ENCODE measurements around the gene AMACR. TPM values are rescaled to one million over a fixed set of nuclear protein-coding genes. Genes with fewer than 3 reads are reported as not detected.

The AMACR gene
- polyA plus RNA-seq, 1 donor from 2014 or later = 28.5 TPM

DNA sequence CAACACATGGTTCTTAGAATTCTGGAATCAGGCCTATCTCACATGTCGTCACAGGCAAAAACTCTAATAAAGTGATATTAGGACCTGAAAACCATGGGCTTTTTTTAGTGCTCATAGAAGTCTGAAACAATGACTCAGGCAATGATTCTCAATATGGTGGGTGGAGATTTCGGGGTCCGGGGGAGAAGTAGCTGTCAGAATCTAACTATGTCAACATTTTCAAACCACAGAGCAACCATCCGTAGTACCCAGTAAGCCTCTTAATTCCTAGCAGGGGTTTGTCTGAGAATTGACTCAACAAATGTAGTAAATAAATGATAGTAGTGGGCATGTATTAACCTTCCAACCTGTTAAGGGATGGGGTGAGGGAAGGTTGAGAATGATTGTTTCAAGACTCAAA lies 2.6 kb downstream of the AMACR start:
- TF ChIP-seq, protein P1, sequence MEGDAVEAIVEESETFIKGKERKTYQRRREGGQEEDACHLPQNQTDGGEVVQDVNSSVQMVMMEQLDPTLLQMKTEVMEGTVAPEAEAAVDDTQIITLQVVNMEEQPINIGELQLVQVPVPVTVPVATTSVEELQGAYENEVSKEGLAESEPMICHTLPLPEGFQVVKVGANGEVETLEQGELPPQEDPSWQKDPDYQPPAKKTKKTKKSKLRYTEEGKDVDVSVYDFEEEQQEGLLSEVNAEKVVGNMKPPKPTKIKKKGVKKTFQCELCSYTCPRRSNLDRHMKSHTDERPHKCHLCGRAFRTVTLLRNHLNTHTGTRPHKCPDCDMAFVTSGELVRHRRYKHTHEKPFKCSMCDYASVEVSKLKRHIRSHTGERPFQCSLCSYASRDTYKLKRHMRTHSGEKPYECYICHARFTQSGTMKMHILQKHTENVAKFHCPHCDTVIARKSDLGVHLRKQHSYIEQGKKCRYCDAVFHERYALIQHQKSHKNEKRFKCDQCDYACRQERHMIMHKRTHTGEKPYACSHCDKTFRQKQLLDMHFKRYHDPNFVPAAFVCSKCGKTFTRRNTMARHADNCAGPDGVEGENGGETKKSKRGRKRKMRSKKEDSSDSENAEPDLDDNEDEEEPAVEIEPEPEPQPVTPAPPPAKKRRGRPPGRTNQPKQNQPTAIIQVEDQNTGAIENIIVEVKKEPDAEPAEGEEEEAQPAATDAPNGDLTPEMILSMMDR (IDR thresholded peaks at IDR 0.05; ENCODE audit: poor library complexity, severe bottlenecking) = no peak
- TF ChIP-seq RAD21 (conservative IDR thresholded peaks at IDR 0.05) (no peak), POLR2AphosphoS5 (IDR thresholded peaks at IDR 0.05) (no peak), TAF1 (IDR thresholded peaks at IDR 0.05; ENCODE audit: low read depth) (no peak), SMC3 (conservative IDR thresholded peaks at IDR 0.05; ENCODE audit: poor library complexity) (no peak), MXI1 (conservative IDR thresholded peaks at IDR 0.05; ENCODE audit: poor library complexity, severe bottlenecking) (no peak), EP300 (conservative IDR thresholded peaks at IDR 0.05; ENCODE audit: poor library complexity, severe bottlenecking) (no peak), EZH2 (IDR thresholded peaks at IDR 0.05; ENCODE audit: borderline replicate concordance, insufficient read depth, low read length, poor library complexity, severe bottlenecking) (no peak)
- TF ChIP-seq, protein P2, sequence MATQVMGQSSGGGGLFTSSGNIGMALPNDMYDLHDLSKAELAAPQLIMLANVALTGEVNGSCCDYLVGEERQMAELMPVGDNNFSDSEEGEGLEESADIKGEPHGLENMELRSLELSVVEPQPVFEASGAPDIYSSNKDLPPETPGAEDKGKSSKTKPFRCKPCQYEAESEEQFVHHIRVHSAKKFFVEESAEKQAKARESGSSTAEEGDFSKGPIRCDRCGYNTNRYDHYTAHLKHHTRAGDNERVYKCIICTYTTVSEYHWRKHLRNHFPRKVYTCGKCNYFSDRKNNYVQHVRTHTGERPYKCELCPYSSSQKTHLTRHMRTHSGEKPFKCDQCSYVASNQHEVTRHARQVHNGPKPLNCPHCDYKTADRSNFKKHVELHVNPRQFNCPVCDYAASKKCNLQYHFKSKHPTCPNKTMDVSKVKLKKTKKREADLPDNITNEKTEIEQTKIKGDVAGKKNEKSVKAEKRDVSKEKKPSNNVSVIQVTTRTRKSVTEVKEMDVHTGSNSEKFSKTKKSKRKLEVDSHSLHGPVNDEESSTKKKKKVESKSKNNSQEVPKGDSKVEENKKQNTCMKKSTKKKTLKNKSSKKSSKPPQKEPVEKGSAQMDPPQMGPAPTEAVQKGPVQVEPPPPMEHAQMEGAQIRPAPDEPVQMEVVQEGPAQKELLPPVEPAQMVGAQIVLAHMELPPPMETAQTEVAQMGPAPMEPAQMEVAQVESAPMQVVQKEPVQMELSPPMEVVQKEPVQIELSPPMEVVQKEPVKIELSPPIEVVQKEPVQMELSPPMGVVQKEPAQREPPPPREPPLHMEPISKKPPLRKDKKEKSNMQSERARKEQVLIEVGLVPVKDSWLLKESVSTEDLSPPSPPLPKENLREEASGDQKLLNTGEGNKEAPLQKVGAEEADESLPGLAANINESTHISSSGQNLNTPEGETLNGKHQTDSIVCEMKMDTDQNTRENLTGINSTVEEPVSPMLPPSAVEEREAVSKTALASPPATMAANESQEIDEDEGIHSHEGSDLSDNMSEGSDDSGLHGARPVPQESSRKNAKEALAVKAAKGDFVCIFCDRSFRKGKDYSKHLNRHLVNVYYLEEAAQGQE (IDR thresholded peaks at IDR 0.05; ENCODE audit: borderline replicate concordance) = no peak
- H3K9me2 ChIP-seq (ENCODE audit: insufficient read depth, low read length) = no peaks in the 10 kb centered on the region
- H4K20me1 ChIP-seq (ENCODE audit: insufficient read depth) = no peaks in the 10 kb centered on the region
- no peak overlapping the region for H2AFZ ChIP-seq (ENCODE audit: low read depth, low read length)
- H3K79me2 ChIP-seq (replicated peaks; ENCODE audit: insufficient read depth, low read length) = peaks cover 4% of the 10 kb centered on the region
- no peak overlapping the region for H3K27ac ChIP-seq (ENCODE audit: low read length)
- H3F3A ChIP-seq (ENCODE audit: insufficient read depth, low read length, poor library complexity, severe bottlenecking) = peaks cover 11% of the 10 kb centered on the region
- no peak overlapping the region for H3K4me3 ChIP-seq (ENCODE audit: low read length)
- H3K4me2 ChIP-seq (ENCODE audit: low read length) = no peak overlapping the region
- no peaks in the 10 kb centered on the region for H3K36me3 ChIP-seq (ENCODE audit: insufficient read depth, low read length)
- H3K9me3 ChIP-seq (ENCODE audit: low read length) = no peaks in the 10 kb centered on the region
- H3K27me3 ChIP-seq (ENCODE audit: insufficient read depth, low read depth, low read length) = no peaks in the 10 kb centered on the region
- no peak overlapping the region for H3K9ac ChIP-seq (ENCODE audit: low read length)

- no peaks in the 10 kb centered on the region for H3K9me3 ChIP-seq (ENCODE audit: low read length)
- H3K36me3 ChIP-seq (ENCODE audit: insufficient read depth, low read length) = no peaks in the 10 kb centered on the region
- H4K20me1 ChIP-seq (ENCODE audit: insufficient read depth) = no peaks in the 10 kb centered on the region
- H3K27ac ChIP-seq (ENCODE audit: low read length) = no peak overlapping the region
- H3K79me2 ChIP-seq (replicated peaks; ENCODE audit: insufficient read depth, low read length) = peaks cover 4% of the 10 kb centered on the region
- H3K4me2 ChIP-seq (ENCODE audit: low read length) = no peak overlapping the region
- peaks cover 8% of the 10 kb centered on the region for H3F3A ChIP-seq (ENCODE audit: insufficient read depth, low read length, poor library complexity, severe bottlenecking)
- H3K9me2 ChIP-seq (ENCODE audit: insufficient read depth, low read length) = no peaks in the 10 kb centered on the region
- TF ChIP-seq RAD21 (conservative IDR thresholded peaks at IDR 0.05) = no peak
- TF ChIP-seq SMC3 (conservative IDR thresholded peaks at IDR 0.05; ENCODE audit: poor library complexity) = no peak
- no peak for TF ChIP-seq MXI1 (conservative IDR thresholded peaks at IDR 0.05; ENCODE audit: poor library complexity, severe bottlenecking)
- TF ChIP-seq, protein P1 (IDR thresholded peaks at IDR 0.05; ENCODE audit: poor library complexity, severe bottlenecking) = no peak
- no peak for TF ChIP-seq EZH2 (IDR thresholded peaks at IDR 0.05; ENCODE audit: borderline replicate concordance, insufficient read depth, low read length, poor library complexity, severe bottlenecking)
- no peak for TF ChIP-seq EP300 (conservative IDR thresholded peaks at IDR 0.05; ENCODE audit: poor library complexity, severe bottlenecking)
- no peak overlapping the region for H3K4me3 ChIP-seq (ENCODE audit: low read length)
- no peak overlapping the region for H3K9ac ChIP-seq (ENCODE audit: low read length)
- no peak overlapping the region for H2AFZ ChIP-seq (ENCODE audit: low read depth, low read length)
- H3K27me3 ChIP-seq (ENCODE audit: insufficient read depth, low read depth, low read length) = no peaks in the 10 kb centered on the region
Measured at GRCh38 chr5:34003941-34004340, 3.9 kb downstream of the AMACR start.
